WERI-Rb-1 (cell line): ENCODE measurements around the gene FANK1.

Source experiments
- DNase-seq: peaks from one replicate; pipeline ENCODE4 v3.0.0-alpha.2; 2020
- H3K27ac ChIP-seq: fragments of 250-450 bp; sonication (Bioruptor Pico); 2 replicates; pipeline ENCODE4 v1.5.1; 2020; ENCODE audit warnings: mild to moderate bottlenecking, moderate library complexity
- H3K27me3 ChIP-seq: fragments of 250-450 bp; sonication (Bioruptor Pico); 2 replicates; pipeline ENCODE4 v1.5.1; 2021; ENCODE audit warnings: mild to moderate bottlenecking, low read depth, moderate library complexity; ENCODE audit not compliant: insufficient read depth, severe bottlenecking
- H3K36me3 ChIP-seq: fragments of 250-450 bp; sonication (Bioruptor Pico); 2 replicates; pipeline ENCODE4 v1.5.1; 2020; ENCODE audit warnings: mild to moderate bottlenecking, moderate library complexity
- H3K4me3 ChIP-seq: 2 replicates; pipeline ENCODE4 v1.5.1; 2011; ENCODE audit warnings: low read depth, mild to moderate bottlenecking, control low read depth, low read length
- H3K9me3 ChIP-seq: fragments of 250-450 bp; sonication (Bioruptor Pico); 2 replicates; pipeline ENCODE4 v1.5.1; 2021; ENCODE audit warnings: mild to moderate bottlenecking, moderate library complexity; ENCODE audit not compliant: severe bottlenecking
- TF ChIP-seq, protein P1 (sequence below): IDR thresholded peaks from 2 replicates; pipeline ENCODE4 v1.5.1; 2011; ENCODE audit warnings: low read depth, mild to moderate bottlenecking, control low read depth, inconsistent platforms, low read length

Gene FANK1

DNA sequence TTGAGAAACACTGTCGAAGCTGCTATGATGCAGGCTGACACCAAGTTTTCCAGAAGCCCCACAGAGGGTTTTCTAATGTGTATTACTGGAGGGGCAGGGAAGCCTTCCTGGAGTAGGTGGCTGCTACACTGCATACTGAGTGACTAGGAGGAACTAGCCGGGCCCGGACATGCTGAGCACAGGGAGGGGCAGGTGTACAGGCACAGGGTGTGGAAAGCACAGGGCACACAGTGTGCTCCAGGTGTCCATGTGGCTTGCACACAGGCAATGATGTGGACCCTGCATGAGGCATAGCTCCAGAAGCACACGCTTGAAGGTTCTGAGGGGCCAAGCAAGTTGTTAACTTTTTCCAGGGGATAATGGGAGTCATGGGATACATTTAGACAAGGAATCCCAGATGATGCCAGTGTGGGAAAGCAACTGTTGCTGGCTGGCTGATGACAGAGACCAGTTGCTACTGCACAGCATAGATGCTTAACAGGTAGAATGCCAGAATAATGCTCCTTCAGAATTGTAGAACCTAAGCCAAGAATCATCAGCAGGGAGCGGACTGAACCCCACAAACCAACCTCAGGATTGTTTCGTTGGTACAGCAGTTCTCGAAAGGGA, 29.8 kb upstream of the FANK1 start:
- H3K36me3 ChIP-seq: no peaks in the 10 kb centered on the region; the same call in 1 of the 2 replicates
- no peaks in the 10 kb centered on the region for H3K27me3 ChIP-seq
- no peak overlapping the region for H3K4me3 ChIP-seq
- no peak for DNase-seq
- no peak overlapping the region for H3K27ac ChIP-seq
- TF ChIP-seq, protein P1, sequence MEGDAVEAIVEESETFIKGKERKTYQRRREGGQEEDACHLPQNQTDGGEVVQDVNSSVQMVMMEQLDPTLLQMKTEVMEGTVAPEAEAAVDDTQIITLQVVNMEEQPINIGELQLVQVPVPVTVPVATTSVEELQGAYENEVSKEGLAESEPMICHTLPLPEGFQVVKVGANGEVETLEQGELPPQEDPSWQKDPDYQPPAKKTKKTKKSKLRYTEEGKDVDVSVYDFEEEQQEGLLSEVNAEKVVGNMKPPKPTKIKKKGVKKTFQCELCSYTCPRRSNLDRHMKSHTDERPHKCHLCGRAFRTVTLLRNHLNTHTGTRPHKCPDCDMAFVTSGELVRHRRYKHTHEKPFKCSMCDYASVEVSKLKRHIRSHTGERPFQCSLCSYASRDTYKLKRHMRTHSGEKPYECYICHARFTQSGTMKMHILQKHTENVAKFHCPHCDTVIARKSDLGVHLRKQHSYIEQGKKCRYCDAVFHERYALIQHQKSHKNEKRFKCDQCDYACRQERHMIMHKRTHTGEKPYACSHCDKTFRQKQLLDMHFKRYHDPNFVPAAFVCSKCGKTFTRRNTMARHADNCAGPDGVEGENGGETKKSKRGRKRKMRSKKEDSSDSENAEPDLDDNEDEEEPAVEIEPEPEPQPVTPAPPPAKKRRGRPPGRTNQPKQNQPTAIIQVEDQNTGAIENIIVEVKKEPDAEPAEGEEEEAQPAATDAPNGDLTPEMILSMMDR: no peak
- no peaks in the 10 kb centered on the region for H3K9me3 ChIP-seq

DNA sequence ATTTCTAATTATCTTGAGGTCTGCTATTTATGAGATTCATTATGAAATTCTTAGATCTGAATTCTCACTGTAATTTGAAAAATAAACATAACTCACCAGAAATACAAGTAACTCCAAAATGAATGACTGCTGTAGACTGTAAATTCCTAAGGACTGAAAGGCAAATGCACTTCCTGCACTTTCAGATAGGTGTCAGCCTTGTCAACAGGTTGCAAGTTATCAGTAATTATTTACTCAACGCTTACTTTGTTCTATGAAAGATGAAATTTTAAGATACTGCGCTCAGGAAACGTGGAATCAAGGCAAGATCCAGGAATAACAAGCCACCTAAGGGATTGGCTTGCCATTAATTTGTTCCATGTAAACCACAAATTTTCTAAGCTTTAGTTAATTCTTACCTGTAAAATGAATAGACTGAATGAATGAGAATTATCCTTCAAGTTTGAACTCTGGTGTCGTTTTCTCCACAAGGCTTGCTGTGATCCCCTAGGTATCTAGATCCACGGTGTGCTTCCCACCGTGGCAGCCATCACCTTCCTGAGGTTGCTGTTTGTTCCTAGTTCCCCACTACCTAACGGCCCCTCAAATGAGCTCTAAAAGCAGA, 27.9 kb upstream of the FANK1 start:
- DNase-seq: peak; percentile 25
- TF ChIP-seq, protein P1: peak; percentile 67

DNA sequence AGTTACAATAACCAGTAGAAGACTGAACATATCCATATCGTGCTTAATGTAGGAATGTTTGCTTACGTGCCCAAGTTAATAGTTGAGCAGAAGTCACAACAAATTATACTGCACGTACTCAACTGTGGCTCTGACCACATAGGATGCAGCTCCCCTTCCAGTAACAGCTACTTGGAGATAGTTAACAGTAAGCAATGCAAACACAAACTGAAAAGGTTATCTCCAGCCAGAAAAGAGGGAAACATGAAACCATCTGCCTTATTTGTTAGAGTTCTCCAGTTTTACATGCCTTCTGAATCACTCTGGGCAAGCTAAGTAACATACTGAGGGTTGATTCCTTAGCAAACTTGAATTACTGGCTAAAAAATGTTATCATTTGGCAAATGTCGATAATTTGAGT, 25.0 kb upstream of the FANK1 start:
- TF ChIP-seq, protein P1: no peak
- Histone ChIP-seq H3K27ac (no peak overlapping the region), H3K27me3 (no peaks in the 10 kb centered on the region), H3K36me3 (peaks cover 6% of the 10 kb centered on the region; the same call in 1 of the 2 replicates), H3K4me3 (no peak overlapping the region), H3K9me3 (no peaks in the 10 kb centered on the region)
- DNase-seq: no peak

More for the DNA sequence above, 27.9 kb upstream of the FANK1 start:
- Histone ChIP-seq H3K27ac (no peak overlapping the region), H3K36me3 (no peaks in the 10 kb centered on the region; the same call in 1 of the 2 replicates), H3K4me3 (no peak overlapping the region), H3K9me3 (no peaks in the 10 kb centered on the region), H3K27me3 (no peaks in the 10 kb centered on the region)

DNA sequence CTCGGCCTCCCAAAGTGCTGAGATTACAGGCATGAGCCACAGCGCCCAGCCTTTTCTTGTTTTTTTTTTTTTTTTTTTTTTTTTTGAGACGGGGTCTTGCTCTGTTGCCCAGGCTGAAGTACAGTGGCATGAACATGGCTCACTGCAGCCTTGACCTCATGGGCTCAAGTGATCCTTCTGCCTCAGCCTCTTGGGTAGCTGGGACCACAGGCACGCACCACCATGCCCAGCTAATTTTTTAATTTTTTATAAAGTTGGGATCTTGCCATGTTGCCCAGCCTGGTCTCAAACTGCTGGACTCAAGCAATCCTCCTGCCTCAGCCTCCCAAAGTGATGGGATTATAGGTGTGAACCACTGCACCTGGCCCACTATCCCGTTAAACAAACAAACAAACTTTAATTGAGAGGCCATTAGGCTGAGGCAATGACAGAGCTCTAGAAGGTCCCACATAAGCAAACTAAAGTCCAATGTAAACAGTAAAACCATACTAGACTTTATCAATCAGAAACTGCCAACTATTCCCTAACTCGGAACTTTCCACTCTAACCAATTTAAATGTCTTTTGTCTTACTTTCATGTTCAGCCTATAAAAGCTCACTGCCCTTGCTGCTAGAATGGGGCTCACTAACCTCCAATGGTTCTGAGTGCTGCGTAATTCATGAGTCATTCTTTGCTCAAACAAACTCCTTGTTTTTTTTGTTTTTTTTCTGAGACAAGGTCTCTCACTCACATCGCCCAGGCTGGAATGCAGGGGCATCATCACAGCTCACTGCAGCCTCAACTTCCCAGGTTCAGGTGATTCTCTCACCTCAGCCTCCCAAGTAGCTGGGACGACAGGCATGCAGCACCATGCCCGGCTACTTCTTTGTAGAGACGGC, 17.2 kb upstream of the FANK1 start:
- Histone ChIP-seq H3K36me3 (peaks cover 13% of the 10 kb centered on the region; the same call in 1 of the 2 replicates), H3K27me3 (no peaks in the 10 kb centered on the region), H3K9me3 (no peaks in the 10 kb centered on the region), H3K27ac (no peak overlapping the region), H3K4me3 (no peak overlapping the region)
- DNase-seq: no peak
- TF ChIP-seq, protein P1: no peak

DNA sequence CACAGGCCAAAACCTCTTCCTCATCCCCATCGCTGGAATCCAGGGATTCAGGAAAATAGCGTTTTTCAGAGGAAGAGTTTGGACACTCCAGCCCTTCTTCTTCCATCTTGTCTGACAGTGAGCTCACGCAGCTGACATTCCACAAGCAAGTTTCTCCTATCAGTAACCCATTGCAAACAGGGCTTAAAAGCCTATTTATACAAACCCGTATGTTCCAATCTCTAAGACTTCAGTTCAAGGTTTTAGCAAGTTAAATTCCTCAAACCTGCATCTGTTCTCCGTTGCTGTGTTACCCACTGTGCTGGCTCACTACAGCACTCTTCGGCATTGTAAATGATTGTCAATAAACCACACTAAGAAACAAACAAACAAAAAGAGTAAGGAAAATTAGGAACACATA, 15.6 kb upstream of the FANK1 start:
- Histone ChIP-seq H3K27me3 (no peaks in the 10 kb centered on the region), H3K4me3 (no peak overlapping the region), H3K36me3 (peaks cover 12% of the 10 kb centered on the region; the same call in 1 of the 2 replicates), H3K9me3 (no peaks in the 10 kb centered on the region), H3K27ac (peak overlapping the region; percentile 27)
- DNase-seq: no peak
- TF ChIP-seq, protein P1: no peak
